B cell (primary cell): ENCODE results near the gene NOS3. TPM values are rescaled to one million over a fixed set of nuclear protein-coding genes. Genes with fewer than 3 reads are reported as not detected.

ENCODE experiments used
- ATAC-seq: fragments of 200-7000 bp; cut with Tn5 transposase; one replicate; pipeline ENCODE4 v1.10.0; 2021; ENCODE audit warnings: low read depth, mild to moderate bottlenecking, moderate number of reproducible peaks, moderate library complexity
- CTCF ChIA-PET: fragments of 350-600 bp; sonication (Branson Sonifier 250); formaldehyde crosslinking; loops from one replicate; lab custom pipeline; 2021; ENCODE audit warnings: antibody characterized with exemption, inconsistent platforms; lab: Charles Lee
- POLR2A ChIA-PET: fragments of 350-600 bp; sonication (Branson Sonifier 250); formaldehyde crosslinking; loops from one replicate; lab custom pipeline; 2021; ENCODE audit warnings: antibody characterized with exemption; lab: Charles Lee
- DNase-seq: peaks from one replicate; pipeline ENCODE4 v3.0.0; 2013
- H2AFZ ChIP-seq: 2 replicates; pipeline ENCODE4 v1.6.1; 2012; ENCODE audit warnings: mild to moderate bottlenecking, low read depth, low read length; ENCODE audit not compliant: insufficient read depth, poor library complexity, severe bottlenecking
- H3K27ac ChIP-seq, 2 donors: 1 replicate in 1 of 2; 2 replicates in 1 of 2; pipeline ENCODE4 v1.5.1; 2012 to 2013; ENCODE audit warnings: low read length in 2 of 2, mild to moderate bottlenecking in 2 of 2, moderate library complexity in 1 of 2
- H3K27me3 ChIP-seq, 4 experiments: fragments of 200-600 bp in 1 of 4; sonication (generic) in 1 of 4; replicated peaks in 1 of 4; 1 replicate in 2 of 4; 2 replicates in 2 of 4; pipeline versions ENCODE4 v1.6.1 to v1.7.0; 2013 to 2016; ENCODE audit warnings: low read length in 3 of 4, mild to moderate bottlenecking in 2 of 4, mixed read lengths in 1 of 4, moderate library complexity in 1 of 4; ENCODE audit not compliant: insufficient read depth in 4 of 4, control insufficient read depth in 3 of 4; ENCODE audit errors: control extremely low read depth in 1 of 4
- H3K36me3 ChIP-seq, 2 experiments: replicated peaks in 1 of 2; 1 replicate in 1 of 2; 2 replicates in 1 of 2; pipeline versions ENCODE4 v1.6.1 to v1.7.1; 2013; ENCODE audit warnings: low read length in 1 of 2; ENCODE audit not compliant: insufficient read depth in 2 of 2, control insufficient read depth in 1 of 2; ENCODE audit errors: control extremely low read depth in 1 of 2, extremely low read depth in 1 of 2
- H3K4me1 ChIP-seq, 2 donors: fragments of 200-600 bp in 1 of 2; sonication (generic) in 1 of 2; 1 replicate in 1 of 2; 2 replicates in 1 of 2; pipeline versions ENCODE4 v1.5.1 to v1.6.1; 2013 to 2017; ENCODE audit warnings: low read length in 2 of 2; ENCODE audit not compliant: control insufficient read depth in 2 of 2, insufficient read depth in 2 of 2
- H3K4me2 ChIP-seq: replicated peaks from 2 replicates; pipeline ENCODE3; 2012; ENCODE audit warnings: mild to moderate bottlenecking, low read depth, low read length; ENCODE audit not compliant: poor library complexity, severe bottlenecking
- H3K4me3 ChIP-seq, 5 experiments: fragments of 200-600 bp in 1 of 5; sonication (generic) in 1 of 5; 1 replicate in 3 of 5; 2 replicates in 2 of 5; pipeline versions ENCODE4 v1.5.1 to v1.7.0; 2011 to 2016; ENCODE audit warnings: low read length in 4 of 5, mild to moderate bottlenecking in 4 of 5, low read depth in 2 of 5, control low read depth in 1 of 5, moderate library complexity in 1 of 5; ENCODE audit not compliant: insufficient read depth in 1 of 5; ENCODE audit errors: control extremely low read depth in 1 of 5, extremely low read depth in 1 of 5
- H3K79me2 ChIP-seq: fragments of 200-600 bp; sonication (generic); one replicate; pipeline ENCODE4 v1.6.0; 2016; ENCODE audit warnings: low read length; ENCODE audit not compliant: control insufficient read depth, insufficient read depth
- H3K9ac ChIP-seq: fragments of 200-600 bp; sonication (generic); 2 replicates; pipeline ENCODE4 v1.6.1; 2017; ENCODE audit warnings: mild to moderate bottlenecking, low read length, moderate library complexity
- H3K9me3 ChIP-seq, 3 donors: one replicate each; pipeline versions ENCODE4 v1.6.1 to v1.7.1; 2013; ENCODE audit warnings: low read length in 2 of 3; ENCODE audit not compliant: control insufficient read depth in 2 of 3, insufficient read depth in 1 of 3; ENCODE audit errors: control extremely low read depth in 1 of 3
- H4K20me1 ChIP-seq: 2 replicates; pipeline ENCODE4 v1.6.0; 2012; ENCODE audit warnings: mild to moderate bottlenecking, low read length; ENCODE audit not compliant: insufficient read depth, control insufficient read depth, poor library complexity, severe bottlenecking
- H3K27ac Mint-ChIP-seq: one replicate; pipeline ENCODE4 v1.8.0; 2021; ENCODE audit warnings: mixed read lengths
- H3K27me3 Mint-ChIP-seq: one replicate; pipeline ENCODE4 v1.8.0; 2021; ENCODE audit warnings: mixed read lengths
- H3K4me1 Mint-ChIP-seq: one replicate; pipeline ENCODE4 v1.8.0; 2021; ENCODE audit warnings: mixed read lengths
- H3K4me3 Mint-ChIP-seq: one replicate; pipeline ENCODE4 v1.8.0; 2021; ENCODE audit warnings: mixed read lengths
- H3K9me3 Mint-ChIP-seq: one replicate; pipeline ENCODE4 v1.8.0; 2022; ENCODE audit warnings: mixed read lengths; ENCODE audit not compliant: insufficient read depth
- EZH2 ChIP-seq: IDR thresholded peaks from 2 replicates; pipeline ENCODE4 v1.6.1; 2012; ENCODE audit warnings: borderline replicate concordance, low read depth, mild to moderate bottlenecking, moderate library complexity, low read length; ENCODE audit not compliant: insufficient read depth, poor library complexity, severe bottlenecking
- WGBS: methylation state at CpG from one replicate; pipeline ENCODE4 v1.1.5; 2013; ENCODE audit warnings: missing lambda C conversion rate; ENCODE audit not compliant: insufficient coverage; 5-methylcytosine and 5-hydroxymethylcytosine counted together
- intact Hi-C: fragments of 100-400 bp; cut with micrococcal nuclease; formaldehyde crosslinking; loops from one replicate; pipeline ENCODE4 v1.10.0; 2022
- polyA plus RNA-seq: library from polyadenylated mRNA; depleted of rRNA; stranded (reverse); fragments of >200 nt; gene quantifications from 2 replicates; pipeline ENCODE4 v1.2.3, GENCODE V29; 2012
- total RNA-seq, 2 donors: library from RNA; stranded (reverse); fragments of 120-200 nt in 1 of 2; gene quantifications; 1 replicate in 1 of 2; 2 replicates in 1 of 2; pipeline versions ENCODE4 v1.2.3 to v1.2.4, GENCODE V29; 2013 to 2022
- TF ChIP-seq, protein P1 (sequence below): fragments of 200-600 bp; IDR thresholded peaks from one replicate; pipeline ENCODE4 v1.8.0; 2022; ENCODE audit warnings: antibody characterized with exemption, mild to moderate bottlenecking

The NOS3 gene
- total and polyA plus RNA-seq, 2 donors (not counting 1 experiment from before 2014, with no cell fraction given), result 0.39 to 0.54 TPM

DNA sequence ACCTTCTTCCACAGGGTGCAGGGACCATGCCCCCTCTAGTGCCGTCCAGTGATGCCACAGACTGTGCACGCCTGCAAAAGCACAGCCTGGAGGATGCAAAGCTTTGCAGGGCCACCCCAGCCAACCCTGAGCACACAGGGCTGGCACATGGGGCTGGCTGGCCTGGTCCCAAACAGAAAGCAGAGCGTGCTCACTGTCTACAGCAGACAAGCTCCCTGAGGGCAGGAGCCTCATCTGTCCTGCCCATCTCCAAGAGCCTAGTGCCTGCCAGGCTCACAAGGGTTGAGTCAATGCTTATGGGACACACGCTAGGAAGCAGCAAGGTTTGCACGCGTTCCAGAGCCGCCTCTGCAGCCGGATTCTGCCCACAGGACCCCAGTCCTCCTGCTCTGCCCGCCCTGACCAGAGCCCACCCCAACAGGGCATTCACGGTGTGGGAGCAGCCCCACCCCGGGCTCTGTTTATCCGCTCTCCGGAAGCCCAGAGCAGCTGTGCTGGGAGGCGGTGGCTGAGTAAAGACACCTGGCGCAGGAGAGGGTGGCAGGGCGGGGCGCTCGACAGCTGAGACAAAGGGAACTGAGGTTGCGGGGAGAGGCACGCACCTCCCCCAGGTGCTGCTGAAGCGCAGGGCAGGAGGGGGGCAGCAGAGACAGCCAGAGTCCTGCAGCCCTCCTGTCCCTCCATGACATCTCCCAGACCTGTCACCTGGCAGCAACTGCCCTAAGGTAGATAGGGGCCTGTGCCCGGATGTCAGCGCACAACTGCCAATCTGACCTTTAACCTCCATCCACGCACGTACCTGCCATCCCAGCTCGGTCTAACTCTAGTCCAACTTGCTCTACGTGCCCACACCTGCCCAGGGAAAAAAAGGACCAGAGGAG is 17.0 kb upstream of the NOS3 start:
- H3K4me3 Mint-ChIP-seq, result peak overlapping the region; percentile 94
- Histone ChIP-seq H4K20me1 (no peaks in the 10 kb centered on the region), H3K4me3 (peak overlapping the region in 4 of 5 experiments; percentile 45 to 74 (median 62)), H3K4me2 (peak overlapping the region; percentile 92), H3K4me1 (peaks cover 36 to 39% of the 10 kb centered on the region in 2 donors), H3K79me2 (no peaks in the 10 kb centered on the region), H3K36me3 (no peaks in the 10 kb centered on the region), H3K9ac (peak overlapping the region; percentile 66), H3K27me3 (peaks cover 0 to 33% (median 26%) of the 10 kb centered on the region in 4 experiments), H3K9me3 (peaks cover 0 to 26% (median 0%) of the 10 kb centered on the region in 3 donors), H2AFZ (peak overlapping the region; percentile 83), H3K27ac (peak overlapping the region in 1 of 2 donors; percentile 64)
- H3K4me1 Mint-ChIP-seq, result peaks cover 42% of the 10 kb centered on the region
- ChIA-PET CTCF (interaction anchor here (0.7 to 1.9 kb wide), 5 partner anchors 11 to 137 kb away, joined by 3 to 6 read pairs (median 3); partner anchors contain the start of gene ABCB8), POLR2A (no interaction called here)
- WGBS, result 28% methylated on average over 27 of the region's 27 CpGs
- H3K27me3 Mint-ChIP-seq, result peaks cover 18% of the 10 kb centered on the region
- intact Hi-C loops, result loop anchor here (1.0 to 2.0 kb wide), 2 partner anchors 10 to 39 kb away; no protein-coding TSS in a partner anchor
- DNase-seq, result peak; percentile 62
- TF ChIP-seq, protein P1, sequence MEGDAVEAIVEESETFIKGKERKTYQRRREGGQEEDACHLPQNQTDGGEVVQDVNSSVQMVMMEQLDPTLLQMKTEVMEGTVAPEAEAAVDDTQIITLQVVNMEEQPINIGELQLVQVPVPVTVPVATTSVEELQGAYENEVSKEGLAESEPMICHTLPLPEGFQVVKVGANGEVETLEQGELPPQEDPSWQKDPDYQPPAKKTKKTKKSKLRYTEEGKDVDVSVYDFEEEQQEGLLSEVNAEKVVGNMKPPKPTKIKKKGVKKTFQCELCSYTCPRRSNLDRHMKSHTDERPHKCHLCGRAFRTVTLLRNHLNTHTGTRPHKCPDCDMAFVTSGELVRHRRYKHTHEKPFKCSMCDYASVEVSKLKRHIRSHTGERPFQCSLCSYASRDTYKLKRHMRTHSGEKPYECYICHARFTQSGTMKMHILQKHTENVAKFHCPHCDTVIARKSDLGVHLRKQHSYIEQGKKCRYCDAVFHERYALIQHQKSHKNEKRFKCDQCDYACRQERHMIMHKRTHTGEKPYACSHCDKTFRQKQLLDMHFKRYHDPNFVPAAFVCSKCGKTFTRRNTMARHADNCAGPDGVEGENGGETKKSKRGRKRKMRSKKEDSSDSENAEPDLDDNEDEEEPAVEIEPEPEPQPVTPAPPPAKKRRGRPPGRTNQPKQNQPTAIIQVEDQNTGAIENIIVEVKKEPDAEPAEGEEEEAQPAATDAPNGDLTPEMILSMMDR, result no peak
- no peak for TF ChIP-seq EZH2
- ATAC-seq, result peak; percentile 21
- H3K27ac Mint-ChIP-seq, result peak overlapping the region; percentile 87
- H3K9me3 Mint-ChIP-seq, result no peaks in the 10 kb centered on the region
